NCI-H1105 (cell line): ENCODE measurements around the gene IL13.

Source experiments
- DNase-seq: peaks from one replicate; lab custom pipeline; 2025; lab: John Stamatoyannopoulos, UW

IL13 gene

DNA sequence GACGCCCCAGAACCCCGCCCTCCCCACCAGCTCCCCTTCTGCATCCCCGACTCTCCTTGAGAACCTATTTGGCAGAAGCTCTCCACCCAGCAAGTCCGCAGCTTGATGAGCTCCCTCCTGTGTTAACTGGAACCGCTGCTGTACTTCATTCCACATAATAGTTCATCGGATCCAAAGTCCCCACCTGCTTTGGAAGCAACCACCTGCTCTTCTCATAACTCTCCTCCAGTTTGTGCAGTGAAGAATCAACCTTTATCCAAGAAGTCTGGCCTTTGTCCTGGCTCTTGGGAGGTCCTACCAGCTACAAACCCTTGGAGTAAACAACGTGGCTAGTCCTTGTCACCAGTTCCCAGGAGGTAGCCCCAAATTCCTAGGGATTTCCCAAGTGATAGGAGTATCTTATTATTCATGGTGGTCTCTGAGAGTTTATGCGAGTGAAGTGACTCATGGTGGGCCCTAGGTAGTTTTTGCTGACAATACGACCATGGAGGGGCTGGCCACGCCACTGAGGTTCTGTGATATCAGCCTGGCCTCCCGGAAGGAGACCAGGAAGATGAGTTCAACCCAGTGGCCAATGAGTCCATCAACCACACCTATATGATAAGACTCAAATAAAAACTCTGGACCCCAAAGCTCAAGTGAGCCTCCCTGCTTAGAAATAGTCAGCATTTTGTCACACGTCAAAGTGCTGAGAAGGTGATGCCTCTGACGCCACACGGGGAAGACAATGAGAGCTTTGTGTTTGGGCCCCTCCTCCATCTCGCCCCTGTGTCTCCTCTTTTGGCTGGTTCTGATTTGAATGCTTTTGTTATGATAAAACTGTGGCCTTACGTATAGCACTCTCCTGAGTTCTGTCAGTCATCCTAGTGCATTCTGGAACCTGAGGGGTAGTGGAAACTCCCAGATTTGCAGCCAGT, 12.3 kb downstream of the IL13 start:
- no peak for DNase-seq

- DNase-seq: no peak
Observed at GRCh38 chr5:132671000-132671399, 13.0 kb downstream of the IL13 start.

DNA sequence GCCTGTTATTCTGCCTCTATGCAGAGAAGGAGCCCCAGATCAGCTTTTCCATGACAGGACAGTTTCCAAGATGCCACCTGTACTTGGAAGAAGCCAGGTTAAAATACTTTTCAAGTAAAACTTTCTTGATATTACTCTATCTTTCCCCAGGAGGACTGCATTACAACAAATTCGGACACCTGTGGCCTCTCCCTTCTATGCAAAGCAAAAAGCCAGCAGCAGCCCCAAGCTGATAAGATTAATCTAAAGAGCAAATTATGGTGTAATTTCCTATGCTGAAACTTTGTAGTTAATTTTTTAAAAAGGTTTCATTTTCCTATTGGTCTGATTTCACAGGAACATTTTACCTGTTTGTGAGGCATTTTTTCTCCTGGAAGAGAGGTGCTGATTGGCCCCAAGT, 15.5 kb downstream of the IL13 start:
- no peak for DNase-seq

GRCh38 chr5:132673939-132674630, 16.1 kb downstream of the IL13 start, which contains the start of gene IL4:
Gene IL4, plus strand, starts transcription at chr5:132673989. Its CDS starts 62 bp downstream, at chr5:132674051.
- no peak for DNase-seq

GRCh38 chr5:132674671-132675506, 16.9 kb downstream of the IL13 start:
- DNase-seq: no peak

DNA sequence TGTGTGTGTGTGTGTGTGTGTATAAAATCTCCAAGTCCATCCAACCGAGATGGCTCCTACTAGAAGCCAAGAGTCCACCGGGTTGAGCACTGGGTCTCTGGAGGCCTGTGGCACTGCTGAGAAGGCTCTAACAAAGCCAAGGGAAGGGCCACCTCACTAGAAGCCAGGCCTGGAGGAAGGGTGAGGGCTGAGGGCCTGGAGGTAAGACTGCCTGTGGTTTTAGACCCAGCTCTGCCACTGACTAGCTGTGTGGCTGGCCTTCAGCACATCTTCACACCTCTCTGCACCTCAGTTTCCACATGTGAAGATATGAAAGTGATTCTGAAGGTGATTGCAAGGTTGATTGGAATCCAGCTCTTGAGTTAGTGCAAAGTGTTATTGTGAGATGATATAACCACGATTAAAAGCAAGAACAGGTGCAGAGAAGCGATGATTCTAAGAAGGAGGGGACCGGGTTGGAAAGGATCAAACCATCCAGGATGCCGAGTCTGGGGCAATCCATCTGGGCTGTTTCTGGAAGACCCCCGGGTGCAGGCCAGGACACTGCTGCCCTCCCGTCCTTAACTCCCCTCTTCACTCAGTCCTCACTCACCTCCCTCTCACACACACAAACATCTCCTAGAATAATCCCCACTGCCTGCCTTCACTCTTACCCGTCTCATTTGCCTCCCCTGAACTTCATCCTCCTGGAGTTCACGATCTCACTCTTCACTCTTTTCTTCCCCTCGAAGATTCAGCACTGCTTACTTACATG, 18.1 kb downstream of the IL13 start:
- no peak for DNase-seq

DNA sequence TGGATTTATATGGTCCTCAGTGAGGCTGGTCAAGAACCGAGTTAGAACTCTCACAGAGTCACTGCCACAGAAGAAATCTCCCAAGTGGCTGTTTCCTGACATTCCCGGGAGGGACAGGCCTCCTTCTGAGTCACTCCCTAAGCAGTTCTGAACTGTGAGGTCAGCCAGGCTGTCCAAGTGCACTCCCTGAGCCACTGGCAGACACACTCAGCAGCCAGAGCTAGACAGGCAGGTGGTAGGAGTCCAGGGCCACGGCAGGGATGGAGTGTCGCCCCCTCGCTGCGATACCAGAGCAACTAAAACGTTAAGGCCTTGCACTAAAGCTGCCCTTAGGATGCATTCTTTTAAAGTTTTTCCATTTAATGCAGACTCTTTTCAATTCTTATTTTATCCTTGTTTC, 19.2 kb downstream of the IL13 start:
- no peak for DNase-seq

DNA sequence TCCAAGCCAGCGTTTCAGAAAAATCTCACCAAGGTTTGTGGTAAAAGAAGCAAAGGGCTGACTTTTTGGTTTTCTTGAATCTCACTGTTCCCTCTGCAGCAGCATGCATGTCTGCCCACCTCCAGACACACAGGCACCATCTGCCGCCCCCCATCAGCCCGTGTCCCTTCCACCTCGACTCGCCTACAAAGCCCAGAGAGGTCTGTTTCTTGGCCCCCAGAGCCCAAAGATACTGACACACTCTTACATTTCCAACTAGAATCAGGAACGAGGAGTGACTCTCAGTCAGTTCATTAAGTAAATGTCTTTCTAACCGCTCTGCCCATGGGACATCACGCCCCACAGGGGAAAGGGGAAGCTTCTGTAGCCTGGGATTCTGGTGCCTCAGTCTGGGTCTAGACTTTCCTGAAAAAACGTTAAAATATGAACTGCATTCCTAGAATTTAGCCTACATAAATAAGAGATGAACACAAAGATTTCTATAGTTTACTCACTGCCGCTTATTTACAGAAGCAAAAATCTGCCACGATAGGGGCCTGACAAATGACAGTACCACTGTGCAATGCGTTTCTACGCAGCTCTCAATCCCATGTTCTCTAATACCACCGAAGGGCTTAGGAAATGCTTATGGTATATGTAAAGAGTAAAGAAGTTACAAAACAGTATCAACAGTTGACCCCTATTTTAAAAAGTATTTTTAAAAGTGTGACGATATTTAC, 19.9 kb downstream of the IL13 start:
- DNase-seq: no peak

DNA sequence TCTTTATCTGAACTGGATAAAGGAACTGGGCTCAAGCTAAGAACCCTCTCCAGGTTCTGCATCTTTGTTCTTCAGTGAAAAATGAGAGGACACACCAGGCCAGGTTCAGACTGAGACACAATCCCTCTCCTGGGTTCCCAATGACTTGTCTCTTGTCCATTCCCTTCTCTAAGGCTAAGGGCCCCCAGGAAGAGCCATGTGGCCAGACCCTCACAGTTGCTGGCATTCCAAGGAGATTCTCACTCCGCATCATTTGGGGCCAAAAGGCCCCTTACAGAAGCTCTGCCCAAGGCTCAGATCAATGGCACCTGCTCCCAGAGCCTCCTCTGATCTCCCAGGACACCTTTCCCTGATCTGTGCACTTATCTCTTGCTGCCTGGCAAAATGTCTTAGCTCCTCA, 20.8 kb downstream of the IL13 start:
- no peak for DNase-seq

GRCh38 chr5:132679166-132679565, 21.2 kb downstream of the IL13 start:
- DNase-seq: no peak

GRCh38 chr5:132679717-132680380, 21.9 kb downstream of the IL13 start:
- DNase-seq: no peak

DNA sequence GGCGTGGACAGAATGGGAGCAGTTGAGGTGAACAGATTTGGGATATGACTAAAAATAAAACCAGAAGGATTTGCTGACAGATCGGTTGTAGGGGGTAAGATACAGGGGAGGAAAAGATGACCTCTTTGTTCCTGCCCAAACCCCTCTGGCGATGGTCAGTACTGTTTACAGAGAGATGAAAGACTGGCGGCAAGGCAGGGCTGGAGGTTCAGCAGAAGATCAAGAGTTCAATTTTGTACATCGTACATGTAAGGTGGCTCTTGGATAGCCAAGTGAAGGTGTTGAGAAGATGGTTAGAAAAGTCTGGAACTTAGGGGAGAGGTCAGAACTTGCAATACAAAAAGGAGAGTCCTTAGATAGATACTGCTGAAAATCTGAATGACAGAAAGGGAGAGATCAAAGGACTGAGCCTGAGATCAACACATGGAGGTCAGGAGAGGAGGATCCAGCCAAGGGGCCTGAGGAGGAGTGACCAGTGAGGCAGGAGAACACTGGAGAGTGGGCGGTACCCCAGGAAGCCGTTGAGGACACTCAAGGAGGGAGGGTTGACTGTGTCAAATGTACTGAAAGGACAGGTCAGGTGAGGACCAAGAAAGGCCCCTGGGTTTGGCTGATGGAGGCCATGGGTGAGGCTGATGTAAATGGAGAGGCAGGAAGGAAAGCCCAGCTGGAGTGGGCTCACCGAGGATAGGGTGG, 23.0 kb downstream of the IL13 start:
- DNase-seq: no peak

- DNase-seq: no peak
Observed at GRCh38 chr5:132681476-132681831, 23.5 kb downstream of the IL13 start.

- no peak for DNase-seq
Observed at GRCh38 chr5:132681983-132682382, 24.0 kb downstream of the IL13 start.

GRCh38 chr5:132684491-132684890, 26.5 kb downstream of the IL13 start:
- no peak for DNase-seq

DNA sequence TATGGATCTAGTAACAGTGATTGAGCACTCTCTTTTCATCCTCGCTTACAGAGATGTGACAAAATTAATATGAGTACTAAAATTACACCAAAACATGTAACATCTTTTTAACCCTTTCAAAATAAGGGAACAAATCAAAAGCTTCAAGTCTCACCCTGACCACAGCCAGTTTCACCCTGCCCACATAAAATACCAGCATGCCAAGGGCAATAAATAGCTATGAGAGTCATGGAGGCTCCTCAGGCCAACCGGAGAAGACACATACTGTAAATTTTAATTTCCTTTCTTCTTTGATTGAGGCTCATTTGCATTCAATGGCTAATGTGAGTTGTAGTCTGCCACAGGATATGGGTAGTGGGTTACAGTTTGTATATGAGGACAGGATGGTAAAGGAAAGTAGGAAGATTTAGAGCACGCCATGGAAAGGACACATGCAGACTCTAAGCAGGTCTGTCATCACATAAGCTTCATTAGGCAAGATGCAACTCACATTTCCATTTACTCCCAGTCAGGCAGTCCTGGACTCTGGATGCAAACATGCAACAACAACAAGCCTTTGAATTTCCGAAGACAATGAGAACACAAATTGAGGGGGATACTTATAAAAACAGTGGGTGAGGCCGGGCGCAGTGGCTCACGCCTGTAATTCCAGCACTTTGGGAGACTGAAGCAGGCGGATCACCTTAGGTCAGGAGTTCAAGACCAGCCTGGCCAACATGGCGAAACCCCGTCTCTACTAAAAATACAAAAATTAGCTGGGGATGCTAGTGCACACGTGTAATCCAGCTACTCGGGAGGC, 27.1 kb downstream of the IL13 start:
- no peak for DNase-seq

DNA sequence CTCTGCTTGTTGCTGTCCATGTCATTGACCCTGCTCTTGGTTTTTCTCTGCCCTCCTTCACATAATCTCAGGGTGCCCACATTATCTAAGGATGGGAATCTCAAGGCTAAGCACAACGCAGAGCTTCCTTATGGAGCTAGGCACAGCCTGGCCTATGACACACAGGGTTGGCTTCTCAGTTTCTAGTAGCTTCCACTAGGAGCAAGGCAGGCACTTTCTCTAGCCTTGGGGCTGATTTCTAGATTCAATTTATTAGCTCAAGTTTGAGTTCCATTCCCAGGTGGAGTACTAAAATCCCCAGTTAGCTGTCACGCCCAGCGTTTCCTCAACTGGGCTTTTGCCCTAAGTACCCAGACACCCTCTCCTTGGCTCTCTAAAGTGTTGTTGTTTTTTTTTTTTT, 28.2 kb downstream of the IL13 start:
- DNase-seq: no peak

GRCh38 chr5:132687995-132688394, 30.0 kb downstream of the IL13 start:
- DNase-seq: no peak
